ENCODE data around the gene CACNA2D3. TPM values are rescaled to one million over a fixed set of nuclear protein-coding genes. Genes with fewer than 3 reads are reported as not detected.

Gene CACNA2D3
- total RNA-seq, 4 donors from 2014 or later, result 0.94 to 3.6 (median 2.1) TPM

- no peak for TF ChIP-seq CTCF (IDR thresholded peaks at IDR 0.05; ENCODE audit: low read depth)
These were observed 794.4 kb downstream of the CACNA2D3 start for GRCh38 chr3:54916732-54917131.

- TF ChIP-seq CTCF (IDR thresholded peaks at IDR 0.05; ENCODE audit: low read depth), result no peak
These were observed 794.8 kb downstream of the CACNA2D3 start for GRCh38 chr3:54917174-54917573.

GRCh38 chr3:54917862-54918261 is 795.5 kb downstream of the CACNA2D3 start:
- TF ChIP-seq CTCF (IDR thresholded peaks at IDR 0.05; ENCODE audit: low read depth), result no peak

- TF ChIP-seq CTCF (IDR thresholded peaks at IDR 0.05; ENCODE audit: low read depth), result no peak
These were observed 796.2 kb downstream of the CACNA2D3 start for GRCh38 chr3:54918516-54918915.

- no peak for TF ChIP-seq CTCF (IDR thresholded peaks at IDR 0.05; ENCODE audit: low read depth)
These were observed 805.9 kb downstream of the CACNA2D3 start, which contains the start of gene LRTM1 for GRCh38 chr3:54928046-54928770. Gene LRTM1 (minus strand): TSS chr3:54928059. CDS start chr3:54927911, 148 bp downstream.

GRCh38 chr3:54931182-54931581 is 808.8 kb downstream of the CACNA2D3 start:
- TF ChIP-seq CTCF (IDR thresholded peaks at IDR 0.05; ENCODE audit: low read depth), result no peak

GRCh38 chr3:54932606-54933005 is 810.3 kb downstream of the CACNA2D3 start:
- no peak for TF ChIP-seq CTCF (IDR thresholded peaks at IDR 0.05; ENCODE audit: low read depth)
